Femur (tissue), 1 donor: ENCODE results near the gene FSHR.

Experiments used
- DNase-seq: peaks from one replicate; pipeline ENCODE4 v3.0.0-alpha.2; 2017

FSHR gene

GRCh38 chr2:49154140-49154539 lies at the start of gene FSHR:
FSHR (minus strand) TSS chr2:49154515; CDS start chr2:49154417, 98 bp downstream.
- DNase-seq = no peak

DNA sequence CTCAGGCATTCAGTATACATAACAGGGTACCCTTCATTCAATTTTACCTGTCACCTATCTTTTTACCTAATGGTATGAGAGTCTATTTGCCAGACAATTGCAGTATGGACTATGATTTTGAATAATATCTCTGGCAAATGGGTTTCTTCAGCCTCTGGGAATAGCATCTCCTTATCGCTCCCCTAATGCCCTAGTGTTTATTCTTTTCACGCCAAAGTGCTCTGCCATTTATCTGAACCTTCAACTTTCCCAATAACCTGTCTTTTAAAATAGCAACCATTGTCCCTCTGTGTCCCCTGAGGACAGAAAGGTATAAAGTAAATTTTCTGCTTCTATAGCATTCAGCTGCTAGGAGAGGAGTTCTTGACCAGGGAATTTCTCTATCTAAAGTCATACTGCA lies 45.0 kb upstream of the FSHR start:
- no peak for DNase-seq

DNA sequence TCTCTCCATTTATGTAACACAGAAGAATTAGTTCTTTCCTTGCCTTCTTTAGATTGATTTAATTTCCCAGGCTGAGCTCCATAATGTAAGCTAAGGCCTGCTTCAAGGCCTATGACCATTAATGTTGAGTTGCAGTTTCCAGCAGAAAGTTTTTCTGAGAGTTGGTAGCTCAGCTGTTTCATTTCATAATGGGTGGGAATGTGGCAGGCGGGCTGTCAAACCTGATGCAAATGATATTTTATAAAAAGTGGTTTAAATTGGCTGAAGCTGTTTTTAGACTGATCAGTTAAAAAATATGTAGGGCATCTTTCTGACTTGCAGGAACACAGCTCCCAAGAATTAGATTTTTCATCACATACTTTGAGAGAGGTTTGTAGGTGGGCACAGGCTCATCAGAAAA lies 40.4 kb upstream of the FSHR start:
- no peak for DNase-seq

GRCh38 chr2:49192036-49192435 lies 37.7 kb upstream of the FSHR start:
- no peak for DNase-seq

- DNase-seq = no peak
These were observed 35.4 kb upstream of the FSHR start for GRCh38 chr2:49189512-49190225.

DNA sequence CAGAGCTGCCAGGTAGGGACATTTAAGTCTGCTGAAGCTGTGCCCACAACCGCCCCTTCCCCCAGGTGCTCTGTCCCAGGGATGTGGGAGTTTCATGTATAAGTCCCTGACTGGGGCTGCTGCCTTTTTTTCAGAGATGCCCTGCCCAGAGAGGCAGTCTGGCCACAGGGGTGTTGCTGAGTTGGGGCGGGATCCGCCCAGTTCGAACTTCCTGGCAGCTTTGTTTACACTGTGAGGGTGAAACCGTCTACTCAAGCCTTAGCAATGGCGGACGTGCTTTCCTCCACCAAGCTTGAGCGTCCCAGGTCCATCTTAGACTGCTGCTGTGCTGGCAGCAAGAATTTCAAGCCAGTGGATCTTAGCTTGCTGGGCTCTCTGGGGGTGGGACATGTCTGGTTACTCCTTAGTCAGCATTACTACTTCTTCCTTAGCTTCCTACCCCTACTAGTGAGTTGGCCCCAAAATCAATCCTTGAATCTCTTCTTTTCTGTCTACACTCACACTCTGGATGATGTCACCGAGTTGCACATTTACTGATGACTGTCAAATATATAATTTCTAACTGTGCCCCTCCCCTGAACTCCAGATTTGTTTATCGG lies 31.8 kb upstream of the FSHR start:
- DNase-seq = no peak

DNA sequence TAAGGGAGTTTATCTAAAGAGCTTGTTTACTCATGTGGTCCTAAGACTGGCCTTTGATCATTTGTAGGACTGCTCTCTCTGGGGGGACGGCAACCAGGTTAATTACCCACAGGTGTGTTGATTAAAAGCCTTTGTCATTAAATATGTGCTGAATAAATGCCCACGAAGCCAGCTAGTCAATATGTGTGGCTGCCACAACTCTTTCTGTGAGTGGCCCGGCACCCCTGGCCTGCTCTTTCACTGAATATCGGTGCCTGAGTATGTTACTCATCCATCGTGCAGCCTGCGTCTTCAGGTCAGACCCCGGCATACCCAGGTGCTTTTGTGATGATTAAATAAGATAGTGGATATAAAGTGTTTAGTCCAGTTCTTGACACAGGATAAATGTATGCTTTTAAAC lies 24.3 kb upstream of the FSHR start:
- DNase-seq = no peak

DNA sequence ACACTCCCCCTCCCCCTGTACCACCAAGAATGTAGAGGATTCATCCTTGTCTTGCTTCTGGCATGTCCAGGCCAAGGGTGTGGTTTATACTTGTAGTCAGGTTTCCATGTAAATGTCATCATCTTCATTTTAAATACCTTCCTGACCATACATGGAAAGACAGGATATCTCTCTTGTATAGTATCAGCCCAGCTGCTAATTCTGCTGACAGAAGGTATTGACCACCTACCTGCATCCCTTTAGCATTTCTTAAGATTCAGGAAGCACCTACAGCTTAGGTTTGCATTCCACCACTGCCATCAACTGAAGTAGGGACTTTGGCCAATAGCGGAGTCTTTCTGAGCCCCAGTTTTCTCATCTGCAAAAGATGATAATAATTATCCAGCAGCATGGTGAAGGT lies 22.9 kb upstream of the FSHR start:
- DNase-seq = no peak

DNA sequence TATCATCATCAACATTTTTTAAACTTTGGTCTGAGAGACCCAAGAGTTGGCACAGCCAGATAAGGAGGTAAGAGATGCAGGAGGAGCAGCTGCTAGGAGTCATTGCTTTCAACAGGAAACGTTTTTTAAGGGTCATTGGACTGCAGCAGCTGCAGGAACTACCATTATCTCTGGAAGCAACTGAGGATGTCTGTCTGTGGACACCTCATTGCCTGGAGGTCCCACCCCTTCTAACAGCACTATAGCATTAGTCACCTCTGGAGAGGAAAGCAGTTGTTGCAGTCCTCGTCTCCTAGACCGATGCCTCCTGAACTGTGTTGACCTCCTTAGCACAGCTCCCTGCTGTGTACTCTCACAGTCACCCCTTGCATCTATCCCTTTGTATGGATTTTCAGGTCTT lies 21.5 kb upstream of the FSHR start:
- no peak for DNase-seq

DNA sequence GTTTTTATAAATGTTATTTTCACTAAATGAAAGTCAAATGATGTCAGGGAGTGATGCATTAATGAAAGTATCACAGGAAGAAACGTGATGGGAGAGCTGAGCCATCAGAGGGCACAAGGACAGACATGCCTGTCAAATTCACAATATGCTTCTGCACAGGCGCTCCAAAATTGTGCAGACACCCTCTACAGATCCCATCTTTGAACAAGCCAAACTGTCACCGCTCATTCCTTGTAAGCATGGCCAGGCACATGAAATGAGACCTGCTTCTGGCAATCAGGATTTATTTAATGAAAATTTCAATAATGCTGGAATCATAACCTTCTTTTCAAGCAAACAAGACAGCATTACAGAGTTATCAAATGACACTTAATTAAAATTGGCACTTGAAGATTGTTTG lies 20.4 kb upstream of the FSHR start:
- no peak for DNase-seq

DNA sequence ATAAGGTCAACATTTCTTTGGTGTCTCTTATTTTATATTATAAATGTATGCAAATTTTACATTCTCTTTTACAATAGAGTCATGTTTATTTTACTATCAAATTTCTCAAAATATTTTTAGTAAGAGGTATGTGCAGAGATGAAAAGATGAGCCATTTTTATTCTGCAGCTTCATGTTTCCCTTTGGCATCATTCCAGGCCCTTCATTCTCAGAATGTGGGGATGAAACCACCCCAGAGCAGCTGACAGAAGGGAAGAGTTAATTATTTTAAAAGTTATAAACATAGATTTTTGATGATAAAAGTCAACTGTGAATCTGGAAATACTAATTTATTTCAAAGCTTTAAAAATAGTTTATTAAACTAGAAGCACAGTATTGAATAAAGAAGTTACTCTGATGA lies 12.8 kb upstream of the FSHR start:
- no peak for DNase-seq

GRCh38 chr2:49165662-49166061 lies 11.3 kb upstream of the FSHR start:
- DNase-seq = no peak

- DNase-seq = no peak
These were observed 10.4 kb upstream of the FSHR start for GRCh38 chr2:49164729-49165128.

GRCh38 chr2:49162151-49162550 lies 7.8 kb upstream of the FSHR start:
- peak; percentile 25 for DNase-seq

GRCh38 chr2:49154891-49155290 lies 576 bp upstream of the FSHR start:
- no peak for DNase-seq

DNA sequence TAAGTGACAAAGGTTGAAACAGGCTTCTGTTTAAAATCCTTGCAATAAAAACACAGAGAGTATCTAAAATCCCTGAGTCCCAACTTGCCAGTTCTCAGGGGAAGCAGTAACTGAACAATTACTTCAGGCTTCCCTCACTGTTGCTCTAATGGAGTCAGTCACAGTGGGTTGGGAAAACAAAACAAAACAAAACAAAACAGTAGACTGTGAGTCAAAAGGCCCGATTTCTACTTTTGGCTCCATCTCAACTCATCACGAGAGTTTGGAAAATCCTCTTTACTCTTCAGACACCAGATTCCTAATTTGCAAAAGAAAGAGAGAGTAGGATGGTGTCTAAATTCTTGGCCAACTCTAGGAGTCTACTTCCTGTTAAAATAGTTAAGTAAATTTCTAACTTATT lies 1.1 kb downstream of the FSHR start:
- DNase-seq = no peak

DNA sequence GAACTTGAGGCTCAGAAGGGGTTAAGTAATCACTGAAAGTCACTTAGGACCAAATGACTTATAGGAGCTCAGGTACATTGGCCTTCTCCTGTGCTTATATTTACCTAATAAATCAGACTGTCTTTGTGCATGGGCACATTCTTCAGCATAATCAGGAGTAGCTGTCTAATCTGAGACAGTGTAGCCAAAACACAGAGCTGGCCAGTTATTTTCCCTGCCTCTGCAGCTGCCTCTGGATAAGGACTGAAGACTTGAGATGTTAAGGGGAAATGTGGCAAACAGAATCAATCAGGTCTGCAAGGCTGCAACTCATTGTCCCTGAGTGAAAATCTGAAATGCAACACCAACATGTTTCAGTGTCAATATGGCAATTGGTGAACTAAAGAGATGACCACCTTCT lies 1.5 kb downstream of the FSHR start:
- no peak for DNase-seq

GRCh38 chr2:49146401-49146800 lies 7.9 kb downstream of the FSHR start:
- DNase-seq = no peak

DNA sequence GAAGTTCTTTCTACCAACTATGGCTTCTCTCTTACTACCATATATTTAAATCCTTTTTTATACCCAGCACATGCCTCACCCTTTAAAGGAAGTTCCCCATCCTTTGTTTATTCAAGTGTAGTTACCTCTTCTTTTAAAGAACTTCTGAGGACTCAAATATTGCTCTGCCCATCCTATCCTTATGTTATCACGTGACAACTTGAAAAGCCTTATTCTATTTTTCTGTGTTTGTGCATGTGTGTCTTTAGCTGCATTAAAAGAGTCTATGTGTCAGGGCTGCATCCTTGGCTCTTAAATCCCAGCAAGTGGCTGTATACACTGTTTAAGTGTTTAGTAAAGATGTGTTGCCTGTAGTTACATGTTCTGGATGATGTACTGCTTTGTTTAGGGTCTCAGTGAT lies 22.5 kb downstream of the FSHR start:
- DNase-seq = no peak

GRCh38 chr2:49129034-49129433 lies 25.3 kb downstream of the FSHR start:
- no peak for DNase-seq

- no peak for DNase-seq
These were observed 30.7 kb downstream of the FSHR start for GRCh38 chr2:49123600-49123999.

DNA sequence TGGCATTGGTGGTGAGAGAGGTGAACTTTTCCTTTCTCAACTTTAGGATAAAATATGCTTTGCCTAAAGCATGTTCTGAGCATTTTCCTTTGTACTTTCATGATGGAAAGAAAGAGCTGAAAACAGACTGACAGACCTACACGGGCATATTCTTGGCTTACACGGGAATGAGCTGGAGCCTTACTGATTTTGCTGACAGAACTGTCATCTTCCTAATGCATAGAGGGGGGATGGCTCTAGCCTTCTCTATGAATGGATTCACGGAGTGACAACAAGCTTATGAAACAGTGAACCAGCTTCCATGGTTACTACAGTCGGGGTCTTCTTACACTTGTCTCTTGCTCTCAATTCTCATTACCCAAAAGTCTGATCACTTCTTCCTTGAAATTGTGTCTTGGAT lies 32.2 kb downstream of the FSHR start:
- DNase-seq = no peak

- DNase-seq = no peak
These were observed 41.3 kb downstream of the FSHR start for GRCh38 chr2:49113046-49113445.

- no peak for DNase-seq
These were observed 42.9 kb downstream of the FSHR start for GRCh38 chr2:49111456-49111855.

DNA sequence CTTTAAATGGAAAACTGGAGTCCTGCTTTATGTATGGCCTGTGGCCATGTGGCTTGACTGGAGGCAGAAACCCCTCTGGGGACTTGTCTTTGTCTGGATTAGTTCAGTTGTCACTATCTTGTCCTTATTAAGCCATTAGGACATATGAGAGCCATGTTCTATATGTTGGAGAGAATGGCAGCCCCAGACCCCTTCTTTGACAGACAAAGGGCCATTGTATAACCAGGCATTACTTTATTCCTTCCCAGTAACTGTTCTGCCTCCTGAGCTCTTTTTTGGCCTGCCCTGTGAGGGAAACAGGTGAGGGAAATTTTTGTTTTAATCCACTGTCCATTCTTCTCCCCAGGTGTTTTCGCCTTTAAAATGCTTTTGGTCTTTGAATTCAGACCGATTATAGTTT lies 43.3 kb downstream of the FSHR start:
- DNase-seq = no peak
